SK-N-SH treated with all-trans-retinoic acid at 6 μM for 48 hours (cell line): ENCODE data around the gene ISLR2.
A peak's percentile ranks its signal among the peaks of the same experiment; 100 is the strongest.

Experiments used
- ATAC-seq: fragments of 200-7000 bp; cut with Tn5 transposase; 3 replicates; pipeline ENCODE4 v1.9.1; 2020; ENCODE audit warnings: mild to moderate bottlenecking, moderate library complexity
- ARNTL ChIP-seq: fragments of 450-650 bp; formaldehyde crosslinking; IDR thresholded peaks from 2 replicates; pipeline ENCODE4 v1.5.0; 2020; ENCODE audit warnings: low read depth, mild to moderate bottlenecking, moderate library complexity, borderline replicate concordance
- BACH2 ChIP-seq: fragments of 250-450 bp; sonication (Bioruptor Pico); IDR thresholded peaks from 2 replicates; pipeline ENCODE4 v1.9.0; 2021; ENCODE audit warnings: mild to moderate bottlenecking, borderline replicate concordance
- CREB5 ChIP-seq: fragments of 250-450 bp; sonication (Bioruptor Pico); IDR thresholded peaks from 2 replicates; pipeline ENCODE4 v1.5.1; 2020; ENCODE audit warnings: low read depth, mild to moderate bottlenecking, moderate library complexity
- CSDC2 ChIP-seq: fragments of 250-450 bp; sonication (Bioruptor Pico); IDR thresholded peaks from 2 replicates; pipeline ENCODE4 v1.5.0; 2020; ENCODE audit warnings: mild to moderate bottlenecking, moderate library complexity
- CSRNP3 ChIP-seq: fragments of 250-450 bp; sonication (Bioruptor Pico); IDR thresholded peaks from 2 replicates; pipeline ENCODE4 v1.5.1; 2021; ENCODE audit warnings: mild to moderate bottlenecking, moderate library complexity
- ESRRG ChIP-seq: fragments of 250-450 bp; sonication (Bioruptor Pico); IDR thresholded peaks from 2 replicates; pipeline ENCODE4 v1.6.1; 2021; ENCODE audit warnings: mild to moderate bottlenecking
- GLIS3 ChIP-seq: fragments of 250-450 bp; sonication (Bioruptor Pico); IDR thresholded peaks from 2 replicates; pipeline ENCODE4 v1.5.0; 2020; ENCODE audit warnings: mild to moderate bottlenecking, moderate library complexity
- ISL1 ChIP-seq: fragments of 250-450 bp; sonication (Bioruptor Pico); IDR thresholded peaks from 2 replicates; pipeline ENCODE4 v2.1.2; 2022; ENCODE audit warnings: mild to moderate bottlenecking, moderate library complexity
- OSR1 ChIP-seq: fragments of 250-450 bp; sonication (Bioruptor Pico); IDR thresholded peaks from 2 replicates; pipeline ENCODE4 v1.8.0; 2022; ENCODE audit warnings: moderate library complexity, mild to moderate bottlenecking, inconsistent platforms
- PATZ1 ChIP-seq: fragments of 250-450 bp; sonication (Bioruptor Pico); IDR thresholded peaks from 2 replicates; pipeline ENCODE4 v1.8.0; 2020; ENCODE audit warnings: mild to moderate bottlenecking, moderate library complexity, borderline replicate concordance
- PPARA ChIP-seq: fragments of 250-450 bp; sonication (Bioruptor Pico); IDR thresholded peaks from 2 replicates; pipeline ENCODE4 v1.5.0; 2020; ENCODE audit warnings: mild to moderate bottlenecking, borderline replicate concordance
- SNAI2 ChIP-seq: fragments of 250-450 bp; sonication (Bioruptor Pico); IDR thresholded peaks from 2 replicates; pipeline ENCODE4 v1.5.0; 2020; ENCODE audit warnings: mild to moderate bottlenecking, moderate library complexity
- TCF4 ChIP-seq: fragments of 250-450 bp; sonication (Bioruptor Pico); IDR thresholded peaks from 2 replicates; pipeline ENCODE4 v1.8.0; 2021; ENCODE audit warnings: mild to moderate bottlenecking, moderate library complexity, borderline replicate concordance
- TOX ChIP-seq: fragments of 250-450 bp; sonication (Bioruptor Pico); IDR thresholded peaks from 2 replicates; pipeline ENCODE4 v1.8.0; 2021; ENCODE audit warnings: mild to moderate bottlenecking, moderate library complexity, borderline replicate concordance
- TSHZ2 ChIP-seq: fragments of 250-450 bp; sonication (Bioruptor Pico); IDR thresholded peaks from 2 replicates; pipeline ENCODE4 v1.5.0; 2020; ENCODE audit warnings: mild to moderate bottlenecking, moderate library complexity
- ZC3H10 ChIP-seq: fragments of 250-450 bp; sonication (Bioruptor Pico); IDR thresholded peaks from 2 replicates; pipeline ENCODE4 v1.5.1; 2021; ENCODE audit warnings: mild to moderate bottlenecking, moderate library complexity
- ZFP3 ChIP-seq: fragments of 250-450 bp; sonication (Bioruptor Pico); IDR thresholded peaks from 2 replicates; pipeline ENCODE4 v1.5.0; 2020; ENCODE audit warnings: mild to moderate bottlenecking, moderate library complexity
- ZFP30 ChIP-seq: fragments of 450-650 bp; formaldehyde crosslinking; IDR thresholded peaks from 2 replicates; pipeline ENCODE4 v1.5.0; 2022; ENCODE audit warnings: mild to moderate bottlenecking, moderate library complexity
- ZNF565 ChIP-seq: fragments of 450-650 bp; formaldehyde crosslinking; conservative IDR thresholded peaks from 2 replicates; pipeline ENCODE4 v1.5.0; 2020; ENCODE audit warnings: low read depth, mild to moderate bottlenecking, moderate library complexity
- ZNF70 ChIP-seq: fragments of 450-650 bp; formaldehyde crosslinking; IDR thresholded peaks from 2 replicates; pipeline ENCODE4 v1.5.0; 2020; ENCODE audit warnings: mild to moderate bottlenecking, moderate library complexity

ISLR2 gene

GRCh38 chr15:74172701-74173379, 42.5 kb downstream of the ISLR2 start:
- no peak for TF ChIP-seq CSRNP3
- TF ChIP-seq ESRRG (CRISPR knock-in tag), result no peak
- TF ChIP-seq PPARA (CRISPR knock-in tag), result no peak
- TF ChIP-seq GLIS3, result no peak
- no peak for TF ChIP-seq ISL1 (CRISPR knock-in tag)
- TF ChIP-seq ARNTL (CRISPR knock-in tag), result no peak
- TF ChIP-seq CSDC2 (CRISPR knock-in tag), result no peak
- no peak for TF ChIP-seq TSHZ2
- no peak for TF ChIP-seq ZNF70 (CRISPR knock-in tag)
- no peak for TF ChIP-seq ZNF565 (CRISPR knock-in tag)
- TF ChIP-seq ZC3H10 (CRISPR knock-in tag), result no peak
- TF ChIP-seq PATZ1 (CRISPR knock-in tag), result no peak
- TF ChIP-seq TOX (CRISPR knock-in tag), result no peak; the same call in 1 of the 2 replicates
- TF ChIP-seq TCF4 (CRISPR knock-in tag), result no peak
- TF ChIP-seq ZFP3 (CRISPR knock-in tag), result no peak
- TF ChIP-seq BACH2, result no peak
- no peak for TF ChIP-seq SNAI2
- peak; percentile 53 for ATAC-seq

- peak; percentile 40 for ATAC-seq
- TF ChIP-seq ESRRG (CRISPR knock-in tag) (no peak), ISL1 (CRISPR knock-in tag) (no peak)
Measured at GRCh38 chr15:74173380-74174218, 43.2 kb downstream of the ISLR2 start, which contains the start of gene ISLR. Gene ISLR, plus strand, starts transcription at chr15:74173710. Its CDS starts 1,149 bp downstream, at chr15:74174859.

GRCh38 chr15:74174219-74174957, 44.0 kb downstream of the ISLR2 start:
- ATAC-seq, result no peak
- TF ChIP-seq ZFP30 (CRISPR knock-in tag), result no peak
- no peak for TF ChIP-seq CSDC2 (CRISPR knock-in tag)
- TF ChIP-seq BACH2, result no peak
- TF ChIP-seq GLIS3, result no peak
- TF ChIP-seq ARNTL (CRISPR knock-in tag), result no peak
- no peak for TF ChIP-seq ZFP3 (CRISPR knock-in tag)
- no peak for TF ChIP-seq TCF4 (CRISPR knock-in tag)
- TF ChIP-seq ESRRG (CRISPR knock-in tag), result no peak
- no peak for TF ChIP-seq ZNF70 (CRISPR knock-in tag)
- no peak for TF ChIP-seq ZNF565 (CRISPR knock-in tag)
- TF ChIP-seq TOX (CRISPR knock-in tag), result no peak
- no peak for TF ChIP-seq CREB5 (CRISPR knock-in tag)
- no peak for TF ChIP-seq ISL1 (CRISPR knock-in tag)
- no peak for TF ChIP-seq CSRNP3
- no peak for TF ChIP-seq PATZ1 (CRISPR knock-in tag)
- no peak for TF ChIP-seq OSR1 (CRISPR knock-in tag)
